Activated CD4-positive, CD25-positive, alpha-beta regulatory T cell (primary cell): ENCODE data around the gene CRTC3.
"Not testable (repeated sequence)": the region's sequence is repeated elsewhere in the genome, so short reads cannot be mapped to it uniquely, and the experiment has no call there.

Experiments
- DNase-seq, 4 experiments: peaks; one replicate each; lab custom pipeline; 2025; lab: John Stamatoyannopoulos, UW

Gene CRTC3

DNA sequence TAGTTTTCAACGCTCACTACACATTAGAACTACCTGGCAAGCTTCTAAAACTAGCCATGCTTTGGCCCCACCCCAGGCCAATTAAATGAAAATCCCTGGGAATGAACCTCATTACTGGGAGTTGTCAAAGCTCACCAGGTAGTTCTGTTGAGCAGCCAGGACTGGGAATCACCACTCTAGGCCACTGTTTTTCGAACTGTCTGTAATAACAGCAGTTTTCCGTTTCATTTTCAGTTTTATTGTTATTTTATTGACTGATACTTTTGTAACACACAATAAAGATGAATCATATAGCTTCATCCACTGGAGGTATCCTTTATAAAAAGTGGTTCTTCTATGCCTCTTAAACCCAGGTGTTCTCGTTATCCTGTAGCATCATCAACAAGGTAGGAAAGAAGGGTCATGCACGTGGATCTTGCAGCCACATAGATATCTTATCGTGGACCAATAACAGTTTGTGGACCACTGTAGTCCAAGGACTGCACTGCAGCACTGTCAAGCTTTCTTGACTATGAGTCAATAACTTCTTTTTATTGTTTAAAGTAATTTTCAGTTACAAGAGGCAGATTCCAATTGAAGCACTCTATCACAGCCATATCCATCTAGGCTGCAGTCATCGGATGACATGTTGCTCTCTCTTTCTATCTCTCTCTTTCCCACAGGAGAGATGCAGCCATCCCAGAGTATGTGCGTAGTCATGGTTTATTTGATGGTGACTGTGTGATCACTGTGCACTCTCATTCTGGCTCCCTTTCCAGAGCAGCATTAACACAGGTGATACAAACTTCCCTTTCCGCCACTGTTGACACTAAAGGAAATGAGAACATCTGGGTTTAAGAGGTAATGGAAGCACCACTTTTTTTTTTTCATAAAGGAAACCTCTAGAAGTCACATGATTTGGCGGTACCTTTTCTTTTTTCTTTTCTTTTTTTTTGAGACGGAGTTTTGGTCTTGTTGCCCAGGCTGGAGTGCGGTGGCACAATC, 148.4 kb downstream of the CRTC3 start:
- no peak for DNase-seq

DNA sequence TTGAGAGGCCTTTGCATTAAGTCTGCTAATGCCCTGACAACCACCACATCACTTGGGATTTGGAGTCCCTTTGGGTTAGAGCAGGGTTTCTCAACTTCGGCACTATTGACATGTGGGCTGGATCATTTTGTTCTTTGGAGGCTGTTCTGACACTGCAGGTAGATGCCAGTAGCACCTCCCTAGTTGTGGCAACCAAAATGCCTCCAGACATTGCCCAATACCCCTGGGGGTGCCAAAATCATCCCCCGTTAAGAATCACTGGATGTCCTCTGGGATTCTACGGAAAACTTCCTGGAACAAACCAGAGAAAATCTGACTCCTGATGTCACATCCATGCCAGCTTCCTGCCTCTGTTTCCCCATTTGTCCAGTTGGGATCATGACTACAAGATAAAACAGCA, 150.2 kb downstream of the CRTC3 start:
- DNase-seq, result no peak

DNA sequence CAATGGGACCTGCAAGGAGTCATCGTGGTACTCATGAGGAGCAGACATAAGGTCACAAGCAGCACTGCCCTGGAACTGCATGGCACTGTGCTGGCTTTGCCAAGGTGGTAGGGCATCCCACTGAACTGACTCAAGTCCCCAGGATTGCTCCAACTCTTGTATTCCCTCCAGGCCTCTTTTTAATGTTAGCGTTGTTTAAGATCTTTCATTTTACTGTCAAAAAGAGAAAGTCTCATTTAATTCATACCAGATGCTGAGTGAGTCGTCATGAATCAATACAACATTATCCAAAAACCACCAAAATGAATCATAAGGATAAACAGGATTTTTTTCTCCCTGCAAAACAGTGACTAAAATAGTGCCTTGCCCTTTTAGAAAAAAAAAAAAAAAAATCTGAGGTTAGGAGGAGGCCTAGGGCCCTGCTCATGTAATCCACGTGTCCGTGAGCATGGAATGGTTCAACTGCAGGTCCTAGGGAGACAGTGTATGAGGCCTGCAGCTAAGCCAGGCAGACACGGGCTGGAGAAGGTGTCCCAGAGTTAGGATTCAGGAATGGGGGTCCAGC, 150.7 kb downstream of the CRTC3 start:
- no peak for DNase-seq

DNA sequence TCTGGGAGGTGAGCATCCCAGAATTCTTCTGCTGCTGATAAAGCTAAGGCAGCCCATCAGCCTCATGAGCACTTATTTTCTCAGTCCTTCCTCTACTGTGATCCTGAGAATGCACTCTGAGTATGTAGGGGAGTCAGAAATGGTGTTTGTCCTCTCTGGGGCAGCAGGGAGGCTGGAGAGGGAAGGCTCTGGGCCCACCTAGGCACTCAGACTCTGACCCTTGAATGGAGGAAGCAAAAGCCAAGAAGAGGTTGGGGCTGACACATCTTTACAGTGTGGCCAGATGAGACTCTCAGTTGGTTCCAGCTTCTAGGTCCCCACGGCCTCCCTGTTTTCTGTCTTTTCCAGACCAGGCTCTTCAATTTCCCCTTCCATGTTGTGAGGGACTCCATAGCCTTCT, 151.3 kb downstream of the CRTC3 start:
- no peak for DNase-seq

DNA sequence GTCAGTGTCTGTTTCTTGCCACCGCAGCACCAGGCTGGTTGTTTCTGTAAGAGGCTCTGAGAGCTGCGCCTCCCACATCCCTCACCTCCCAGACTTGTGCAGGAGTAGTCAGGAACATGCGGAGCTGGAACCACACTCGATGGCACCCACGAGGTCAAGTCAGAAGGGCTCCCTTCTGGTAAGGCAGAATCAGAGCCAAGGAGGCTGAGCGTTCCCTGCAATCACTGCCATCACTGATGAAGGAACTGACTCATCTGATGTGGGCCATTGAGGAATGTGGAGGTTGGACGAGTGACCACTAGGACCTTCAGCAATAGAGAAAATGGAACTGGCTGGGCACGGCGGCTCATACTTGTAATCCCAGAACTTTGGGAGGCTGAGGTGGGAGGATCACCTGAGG, 151.8 kb downstream of the CRTC3 start:
- DNase-seq, result no peak

DNA sequence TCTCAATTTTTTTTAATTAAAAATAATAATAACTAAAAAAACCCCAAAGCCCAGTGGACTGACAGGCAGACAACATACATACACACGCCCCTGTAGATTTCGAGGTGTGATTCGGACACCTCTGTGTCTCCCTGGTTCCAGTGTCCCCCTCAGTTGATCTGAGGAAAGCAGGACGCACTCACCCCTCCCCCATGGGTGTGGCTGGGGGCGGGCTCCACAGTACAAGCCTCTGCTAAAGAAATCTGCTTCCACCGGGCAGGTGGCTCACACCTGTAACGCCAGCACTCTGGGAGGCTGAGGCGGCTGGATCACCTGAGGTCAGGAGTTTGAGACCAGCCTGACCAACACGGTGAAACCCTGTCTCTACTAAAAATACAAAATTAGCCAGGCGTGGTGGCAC, 153.6 kb downstream of the CRTC3 start:
- no peak for DNase-seq

DNA sequence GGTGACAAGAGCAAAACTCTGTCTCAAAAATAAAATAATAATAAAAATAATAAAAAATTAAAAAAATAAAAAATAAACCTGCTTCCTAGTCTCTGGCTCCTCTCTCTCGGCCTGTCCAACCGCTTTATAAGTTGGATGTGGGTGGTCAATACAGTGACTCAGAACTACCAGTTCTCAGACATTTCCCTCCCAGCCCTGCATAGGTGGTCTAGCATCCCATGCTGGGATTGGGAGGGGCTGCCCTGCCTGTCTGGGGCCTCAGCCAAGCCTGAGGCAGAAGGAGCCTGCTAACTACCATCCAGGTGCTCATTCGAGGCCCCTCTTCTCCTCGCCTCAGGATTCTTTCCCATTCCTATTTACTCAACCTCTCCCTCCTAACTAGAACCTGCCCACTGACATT, 154.2 kb downstream of the CRTC3 start:
- no peak for DNase-seq

DNA sequence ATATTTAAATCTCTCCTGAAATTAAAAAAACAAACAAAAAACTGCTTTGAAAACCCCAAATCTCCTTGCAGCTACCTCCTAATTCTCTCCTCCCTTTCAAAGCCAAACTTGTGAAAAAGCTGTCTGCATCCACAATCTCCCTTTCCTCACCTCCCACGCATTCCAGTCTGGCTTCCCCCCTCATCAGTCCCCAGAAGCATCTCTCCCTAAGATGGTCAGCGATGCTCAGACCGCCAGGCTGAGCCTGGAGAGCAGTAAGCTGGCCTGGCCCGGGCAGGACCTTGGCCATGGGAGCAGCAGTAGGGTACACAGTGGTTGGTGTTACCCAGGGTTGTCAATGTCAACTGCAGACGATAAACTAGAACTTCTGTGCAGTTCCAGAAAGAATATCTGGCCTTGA, 154.6 kb downstream of the CRTC3 start:
- no peak for DNase-seq

DNA sequence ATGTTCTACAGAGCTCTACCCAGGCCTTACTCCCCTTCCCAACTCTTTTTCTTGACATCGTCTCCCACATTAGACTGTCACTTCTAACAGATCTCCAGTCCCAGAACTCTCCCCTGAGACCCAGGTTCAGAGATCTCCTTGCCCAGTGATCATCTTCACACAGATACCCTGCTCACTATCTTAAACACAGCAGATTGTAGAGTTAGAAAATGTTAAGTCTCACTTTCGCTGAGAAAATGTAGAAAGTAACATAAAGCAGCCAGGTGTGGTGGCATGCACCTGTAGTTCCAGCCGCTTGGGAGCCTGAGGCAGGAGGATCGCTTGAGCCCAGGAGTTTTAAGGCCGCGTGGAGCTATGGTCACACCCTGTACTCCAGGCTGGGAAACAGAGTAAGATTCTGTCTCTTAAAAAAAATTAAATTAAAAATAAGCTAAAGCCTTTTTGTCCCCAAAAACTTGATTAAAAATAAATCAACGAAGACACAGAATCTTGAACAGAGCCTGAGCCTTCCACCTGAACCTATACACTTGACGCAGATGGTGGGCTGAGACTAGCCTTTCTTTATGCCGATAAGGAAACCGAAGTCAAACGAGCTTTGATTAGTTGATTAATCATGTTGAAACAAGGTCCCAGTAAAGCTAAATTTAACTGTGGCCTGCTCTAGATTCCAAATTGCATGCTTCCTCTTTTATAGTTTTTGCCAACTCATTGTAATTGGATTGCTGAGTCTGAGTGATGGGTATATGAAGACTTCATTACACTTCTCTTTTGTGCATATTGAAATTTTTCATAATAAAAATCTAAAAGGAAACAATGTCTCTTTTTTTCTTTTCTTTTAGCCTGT, 156.1 kb downstream of the CRTC3 start:
- DNase-seq, result no peak

DNA sequence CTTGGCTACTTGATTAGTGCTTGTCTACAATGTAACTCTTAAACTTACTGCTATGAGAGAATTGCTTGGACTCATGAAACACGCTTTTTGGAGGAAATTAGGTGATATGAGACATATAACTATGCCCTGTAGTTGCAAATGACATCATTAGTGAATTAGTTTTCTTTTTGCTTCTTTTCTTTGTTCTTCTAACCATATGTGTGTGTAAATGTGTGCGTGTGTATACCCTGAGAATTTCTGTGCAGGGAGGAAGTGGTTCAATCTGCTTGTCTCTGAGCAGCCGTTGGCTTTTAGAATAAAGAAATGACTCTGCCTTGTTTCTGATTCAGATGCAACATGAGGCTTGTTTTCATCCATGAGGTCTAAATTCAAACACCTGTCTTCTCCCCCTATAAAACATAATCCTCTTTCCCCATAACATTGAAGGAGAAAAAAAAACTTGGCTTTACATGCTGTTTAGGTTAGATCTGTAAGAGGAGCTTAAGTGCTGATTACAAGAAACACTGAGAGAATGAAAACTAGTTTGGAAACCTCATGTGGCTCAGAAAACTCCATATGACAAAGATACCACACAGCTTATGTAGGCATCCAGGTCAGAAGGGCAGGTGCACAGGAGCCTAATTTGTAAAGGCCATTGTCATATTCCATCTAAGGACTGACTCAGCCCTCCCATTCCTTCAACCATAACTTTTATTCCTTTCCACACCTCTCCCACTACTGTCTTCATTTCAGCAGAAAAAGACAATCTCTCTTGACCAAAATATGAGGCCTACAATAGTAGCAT, 156.9 kb downstream of the CRTC3 start:
- no peak for DNase-seq

DNA sequence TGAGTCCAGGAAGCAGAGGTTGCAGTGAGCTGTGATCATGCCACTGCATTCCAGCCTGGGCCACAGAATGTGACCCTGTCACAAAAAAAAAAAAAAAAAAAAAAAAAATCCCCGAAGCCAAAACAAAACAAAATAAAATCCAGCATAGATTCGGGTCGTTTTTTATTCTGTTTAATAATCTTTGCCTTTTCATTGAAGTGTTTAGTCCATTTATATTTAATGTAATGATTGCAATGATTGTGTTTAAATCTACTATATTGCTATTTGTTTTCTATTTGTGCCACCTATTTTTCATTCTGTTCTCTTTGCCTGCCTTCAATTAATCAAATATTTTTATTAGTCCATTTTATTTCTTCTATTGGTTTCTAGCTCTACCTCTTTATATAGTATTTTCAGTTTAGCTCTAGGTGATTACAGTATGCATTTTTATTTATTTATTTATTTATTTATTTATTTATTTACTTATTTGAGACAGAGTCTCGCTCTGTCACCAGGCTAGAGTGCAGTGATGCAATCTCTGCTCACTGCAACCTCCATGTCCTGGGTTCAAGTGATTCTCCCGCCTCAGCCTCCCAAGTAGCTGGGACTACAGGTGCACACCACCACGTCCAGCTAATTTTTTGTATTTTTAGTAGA, 159.7 kb downstream of the CRTC3 start:
- not testable (repeated sequence) for DNase-seq

DNA sequence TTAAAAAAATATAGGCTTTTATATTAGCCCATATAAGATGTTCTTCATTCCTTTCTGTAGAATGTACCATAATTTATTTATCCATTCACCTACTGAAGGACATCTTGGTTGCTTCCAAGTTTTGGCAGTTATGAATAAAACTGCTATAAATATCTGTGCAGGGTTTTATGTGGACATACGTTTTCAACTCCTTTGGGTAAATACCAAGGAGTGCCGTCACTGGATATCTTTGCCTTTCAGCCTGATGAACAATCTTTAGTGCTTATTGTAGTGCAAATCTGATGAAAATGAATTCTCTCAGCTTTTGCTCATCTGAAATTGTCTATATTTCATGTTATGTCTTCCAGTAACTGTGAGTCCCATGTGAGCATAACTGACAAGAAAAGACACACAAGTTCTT, 160.9 kb downstream of the CRTC3 start:
- no peak for DNase-seq

DNA sequence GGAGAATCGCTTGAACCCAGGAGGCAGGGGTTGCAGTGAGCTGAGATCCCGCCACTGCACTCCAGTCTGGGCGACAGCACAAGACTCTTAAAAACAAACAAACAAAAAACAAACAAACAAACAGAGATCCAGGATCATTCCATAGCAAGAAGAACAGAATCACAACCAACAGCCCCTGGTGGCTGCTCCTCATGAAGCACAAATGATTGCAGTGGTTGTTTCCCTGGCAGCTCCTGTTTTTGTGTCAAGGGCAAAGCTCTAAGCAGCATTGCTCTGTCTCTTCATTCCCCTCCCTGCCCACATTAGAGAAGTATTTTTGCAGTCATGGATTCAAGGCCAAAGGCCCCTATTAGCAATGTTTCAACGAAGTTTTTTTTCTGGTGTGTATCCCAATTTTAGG, 161.6 kb downstream of the CRTC3 start:
- DNase-seq, result no peak

DNA sequence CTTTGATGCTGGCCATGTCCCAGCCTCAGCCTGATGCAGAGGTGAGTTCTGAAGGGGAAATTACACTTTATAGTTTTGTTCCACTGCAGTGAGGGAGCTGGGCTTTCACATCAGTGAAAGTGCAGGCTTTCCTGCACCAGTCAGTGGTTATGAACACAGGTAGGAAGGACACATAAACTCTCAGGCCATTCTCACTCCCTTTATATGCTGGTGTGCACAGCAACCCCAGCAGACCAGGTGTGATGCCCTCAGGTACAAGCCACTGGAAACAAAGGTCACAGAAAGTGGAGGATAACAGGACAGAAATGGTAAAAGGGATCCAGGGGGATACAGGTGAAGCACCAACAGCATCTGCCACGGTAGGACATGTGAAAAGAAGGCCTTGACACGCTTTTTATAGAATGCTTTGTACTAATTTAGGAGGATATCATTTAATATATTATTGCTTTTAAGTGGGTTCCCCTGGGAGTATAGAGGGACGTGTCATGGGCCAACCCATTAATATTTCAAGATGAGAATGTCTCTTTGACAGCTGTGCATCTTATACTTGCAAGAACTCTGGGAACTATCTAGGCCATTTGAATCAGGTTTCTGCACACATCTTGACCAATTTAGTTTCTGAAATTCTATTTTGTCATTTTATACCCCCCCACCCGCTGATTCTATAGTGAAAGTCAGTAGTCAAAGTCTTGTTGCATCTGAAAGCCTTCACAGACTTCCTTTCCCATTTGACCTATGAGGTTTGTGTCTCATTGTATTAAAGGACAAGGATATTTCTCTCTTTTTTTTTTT, 162.5 kb downstream of the CRTC3 start:
- DNase-seq, result no peak
